SU-DHL-6 (cell line): ENCODE data around the gene TP53BP2.

Experiments
- H2AFZ ChIP-seq: fragments of 200-600 bp; sonication (generic); 2 replicates; pipeline ENCODE4 v1.6.1; 2014; ENCODE audit warnings: low read depth, mild to moderate bottlenecking, moderate library complexity, mixed read lengths, antibody characterized with exemption, low read length; ENCODE audit not compliant: severe bottlenecking
- H3F3A ChIP-seq: fragments of 200-600 bp; shearing (Covaris generic); 2 replicates; pipeline ENCODE4 v1.6.0; 2016; ENCODE audit warnings: antibody characterized with exemption, mild to moderate bottlenecking; ENCODE audit not compliant: insufficient read depth
- H3K27ac ChIP-seq: fragments of 200-600 bp; sonication (generic); 2 replicates; pipeline ENCODE4 v1.5.1; 2016; ENCODE audit warnings: low read depth, mild to moderate bottlenecking, low read length, moderate library complexity, mixed read lengths
- H3K27me3 ChIP-seq: fragments of 200-600 bp; sonication (generic), shearing (Covaris generic); 2 replicates; pipeline ENCODE4 v1.6.0; 2014; ENCODE audit warnings: mild to moderate bottlenecking, low read length
- H3K36me3 ChIP-seq: fragments of 200-600 bp; sonication (generic); 2 replicates; pipeline ENCODE4 v1.6.1; 2014; ENCODE audit warnings: mild to moderate bottlenecking, low read length, mixed read lengths
- H3K4me2 ChIP-seq: fragments of 300-600, 200-600 bp; shearing (Covaris generic), sonication (generic); 2 replicates; pipeline ENCODE4 v1.6.0; 2014; ENCODE audit warnings: low read length, low read depth, mild to moderate bottlenecking; ENCODE audit not compliant: poor library complexity, severe bottlenecking
- H3K4me3 ChIP-seq: fragments of 200-600 bp; sonication (generic); 2 replicates; pipeline ENCODE4 v1.5.1; 2014; ENCODE audit warnings: antibody characterized with exemption, low read length, mild to moderate bottlenecking, mixed read lengths; ENCODE audit not compliant: insufficient read depth, poor library complexity, severe bottlenecking
- H3K79me2 ChIP-seq: fragments of 200-600 bp; sonication (generic); 2 replicates; pipeline ENCODE4 v1.6.1; 2014; ENCODE audit warnings: mild to moderate bottlenecking, low read length, moderate library complexity; ENCODE audit not compliant: insufficient read depth
- H3K9ac ChIP-seq: fragments of 200-600 bp; sonication (generic); 2 replicates; pipeline ENCODE4 v1.7.0; 2014; ENCODE audit warnings: mild to moderate bottlenecking, low read length
- H3K9me2 ChIP-seq: fragments of 200-600 bp; sonication (generic); replicated peaks from 2 replicates; pipeline ENCODE4 v1.6.1; 2014; ENCODE audit warnings: low read length; ENCODE audit not compliant: insufficient read depth
- H3K9me3 ChIP-seq: fragments of 200-600 bp; sonication (generic); 2 replicates; pipeline ENCODE4 v1.6.1; 2014; ENCODE audit warnings: low read length, mixed read lengths; ENCODE audit not compliant: insufficient read depth
- H4K20me1 ChIP-seq: fragments of 200-600 bp; sonication (generic); 2 replicates; pipeline ENCODE4 v1.6.1; 2014; ENCODE audit warnings: low read depth, mild to moderate bottlenecking, antibody characterized with exemption, low read length, moderate library complexity, mixed read lengths
- EZH2phosphoT487 ChIP-seq: fragments of 200-600 bp; sonication (generic), shearing (Covaris generic); conservative IDR thresholded peaks from 2 replicates; pipeline ENCODE4 v1.6.1; 2018; ENCODE audit warnings: mild to moderate bottlenecking, antibody characterized with exemption, low read length, moderate library complexity, mixed read lengths
- TF ChIP-seq, protein P1 (sequence below): fragments of 200-600 bp; sonication (generic); IDR thresholded peaks from one replicate; pipeline ENCODE4 v1.5.1; 2017; ENCODE audit warnings: antibody characterized with exemption, mild to moderate bottlenecking, low read length, moderate library complexity; ENCODE audit not compliant: insufficient read depth, poor library complexity, severe bottlenecking

The TP53BP2 gene

DNA sequence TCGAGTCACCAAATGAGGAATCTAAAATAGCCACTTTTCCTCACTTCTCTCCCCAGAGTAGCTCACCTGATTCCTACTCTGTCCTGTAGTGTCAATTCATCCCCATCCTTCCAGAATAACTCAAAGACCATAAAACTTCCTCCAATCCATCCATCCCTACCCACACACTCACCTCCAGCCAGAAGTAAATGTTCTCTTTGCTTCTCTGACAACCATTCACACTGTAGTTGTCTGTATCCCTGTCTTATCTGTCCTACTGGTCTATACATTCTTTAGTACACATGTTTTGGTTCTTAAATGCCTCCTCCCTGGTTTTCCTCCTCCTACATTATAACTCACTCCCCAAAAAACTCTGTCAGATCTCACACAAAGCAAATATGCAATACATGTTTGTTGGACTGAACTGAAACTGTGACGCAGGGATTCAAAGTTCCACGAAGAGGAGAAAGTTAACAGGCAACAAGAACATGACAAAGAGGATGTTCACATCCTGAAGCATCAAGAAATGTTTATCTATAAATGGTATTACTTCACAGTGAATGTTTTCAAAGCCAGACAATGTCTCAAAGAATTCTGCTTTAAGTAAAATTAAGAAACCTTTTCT is 11.0 kb downstream of the TP53BP2 start:
- Histone ChIP-seq H3K4me2 (no peak overlapping the region), H3K36me3 (no peaks in the 10 kb centered on the region), H3F3A (no peaks in the 10 kb centered on the region), H4K20me1 (peaks cover 24% of the 10 kb centered on the region; the same call in 1 of the 2 replicates), H3K9me3 (no peaks in the 10 kb centered on the region), H2AFZ (no peak overlapping the region), H3K4me3 (no peak overlapping the region), H3K9ac (no peak overlapping the region), H3K9me2 (no peaks in the 10 kb centered on the region), H3K27me3 (no peaks in the 10 kb centered on the region), H3K79me2 (peaks cover 15% of the 10 kb centered on the region; the same call in 1 of the 2 replicates), H3K27ac (no peak overlapping the region)
- TF ChIP-seq EZH2phosphoT487, result no peak

DNA sequence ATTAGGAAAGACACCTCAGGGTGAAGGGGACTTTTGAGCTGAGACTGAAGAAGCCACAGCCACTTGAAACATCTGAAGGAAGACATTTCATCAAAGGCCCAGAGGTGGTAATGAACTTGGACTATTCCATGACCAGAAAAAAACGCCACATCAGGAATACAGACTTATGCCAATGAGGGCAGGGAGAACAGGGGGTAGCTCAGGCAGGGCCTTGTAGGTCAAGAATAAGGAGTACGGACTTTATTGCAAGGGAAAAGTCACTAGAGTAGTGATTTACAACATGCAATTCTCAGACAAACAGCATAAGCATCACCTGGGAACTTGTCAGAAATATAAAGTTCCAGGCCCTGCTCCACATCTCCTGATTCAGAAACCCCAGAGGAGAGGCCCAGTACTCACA is 11.8 kb downstream of the TP53BP2 start:
- H3K27ac ChIP-seq, result no peak overlapping the region
- no peak overlapping the region for H3K4me3 ChIP-seq
- TF ChIP-seq, protein P1, sequence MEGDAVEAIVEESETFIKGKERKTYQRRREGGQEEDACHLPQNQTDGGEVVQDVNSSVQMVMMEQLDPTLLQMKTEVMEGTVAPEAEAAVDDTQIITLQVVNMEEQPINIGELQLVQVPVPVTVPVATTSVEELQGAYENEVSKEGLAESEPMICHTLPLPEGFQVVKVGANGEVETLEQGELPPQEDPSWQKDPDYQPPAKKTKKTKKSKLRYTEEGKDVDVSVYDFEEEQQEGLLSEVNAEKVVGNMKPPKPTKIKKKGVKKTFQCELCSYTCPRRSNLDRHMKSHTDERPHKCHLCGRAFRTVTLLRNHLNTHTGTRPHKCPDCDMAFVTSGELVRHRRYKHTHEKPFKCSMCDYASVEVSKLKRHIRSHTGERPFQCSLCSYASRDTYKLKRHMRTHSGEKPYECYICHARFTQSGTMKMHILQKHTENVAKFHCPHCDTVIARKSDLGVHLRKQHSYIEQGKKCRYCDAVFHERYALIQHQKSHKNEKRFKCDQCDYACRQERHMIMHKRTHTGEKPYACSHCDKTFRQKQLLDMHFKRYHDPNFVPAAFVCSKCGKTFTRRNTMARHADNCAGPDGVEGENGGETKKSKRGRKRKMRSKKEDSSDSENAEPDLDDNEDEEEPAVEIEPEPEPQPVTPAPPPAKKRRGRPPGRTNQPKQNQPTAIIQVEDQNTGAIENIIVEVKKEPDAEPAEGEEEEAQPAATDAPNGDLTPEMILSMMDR, result no peak
- no peak for TF ChIP-seq EZH2phosphoT487

DNA sequence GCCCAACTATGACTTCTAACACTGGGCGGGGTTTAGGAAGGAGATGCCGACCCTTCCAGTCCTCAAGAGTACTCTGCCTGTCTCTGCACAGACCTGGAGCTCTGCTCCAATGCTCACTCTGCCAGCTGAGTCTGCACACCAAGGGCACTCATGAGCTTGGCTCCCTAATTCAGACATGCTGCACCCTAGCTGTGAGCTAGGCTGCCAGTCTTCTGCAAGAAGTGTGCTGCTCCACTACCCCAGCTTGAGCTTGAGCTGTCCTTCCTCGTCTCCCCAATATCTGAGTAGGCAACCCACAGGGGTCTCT is 13.2 kb downstream of the TP53BP2 start:
- Histone ChIP-seq H3F3A (no peaks in the 10 kb centered on the region), H3K79me2 (peaks cover 12% of the 10 kb centered on the region; the same call in 1 of the 2 replicates), H2AFZ (no peak overlapping the region), H3K9ac (no peak overlapping the region), H3K27ac (no peak overlapping the region), H3K36me3 (no peaks in the 10 kb centered on the region), H3K4me3 (no peak overlapping the region), H3K4me2 (no peak overlapping the region), H4K20me1 (peaks cover 22% of the 10 kb centered on the region; the same call in 1 of the 2 replicates), H3K9me2 (no peaks in the 10 kb centered on the region), H3K27me3 (no peaks in the 10 kb centered on the region), H3K9me3 (no peaks in the 10 kb centered on the region)
- TF ChIP-seq, protein P1, result no peak
- no peak for TF ChIP-seq EZH2phosphoT487

More for the DNA sequence above, 11.8 kb downstream of the TP53BP2 start:
- Histone ChIP-seq H3K4me2 (no peak overlapping the region), H4K20me1 (peaks cover 22% of the 10 kb centered on the region; the same call in 1 of the 2 replicates), H3K79me2 (peaks cover 14% of the 10 kb centered on the region; the same call in 1 of the 2 replicates), H2AFZ (no peak overlapping the region), H3K9ac (no peak overlapping the region), H3K9me3 (no peaks in the 10 kb centered on the region), H3K36me3 (no peaks in the 10 kb centered on the region), H3K27me3 (no peaks in the 10 kb centered on the region), H3F3A (no peaks in the 10 kb centered on the region), H3K9me2 (no peaks in the 10 kb centered on the region)
